HG02973 (cell line): Measurements from ENCODE around the gene CAPN14.
"Not testable (repeated sequence)": the region's sequence is repeated elsewhere in the genome, so short reads cannot be mapped to it uniquely, and the experiment has no call there.

Experiments used
- ATAC-seq: cut with Tn5 transposase; IDR thresholded peaks from one replicate; pipeline ENCODE4 v1.9.1; 2021; ENCODE audit warnings: moderate library complexity; ENCODE audit not compliant: unreplicated experiment

Gene CAPN14

GRCh38 chr2:31199206-31199605 lies 18.1 kb downstream of the CAPN14 start:
- no peak for ATAC-seq

GRCh38 chr2:31197669-31198068 lies 19.6 kb downstream of the CAPN14 start:
- no peak for ATAC-seq

GRCh38 chr2:31197166-31197565 lies 20.1 kb downstream of the CAPN14 start:
- no peak for ATAC-seq

GRCh38 chr2:31196622-31197021 lies 20.7 kb downstream of the CAPN14 start:
- ATAC-seq: no peak

- no peak for ATAC-seq
These were observed 23.5 kb downstream of the CAPN14 start for GRCh38 chr2:31193806-31194205.

- no peak for ATAC-seq
These were observed 24.4 kb downstream of the CAPN14 start for GRCh38 chr2:31192851-31193392.

- ATAC-seq: no peak
These were observed 24.9 kb downstream of the CAPN14 start for GRCh38 chr2:31192396-31192795.

- ATAC-seq: no peak
These were observed 25.4 kb downstream of the CAPN14 start for GRCh38 chr2:31191931-31192330.

GRCh38 chr2:31190188-31190587 lies 27.1 kb downstream of the CAPN14 start:
- ATAC-seq: no peak

GRCh38 chr2:31189141-31189540 lies 28.2 kb downstream of the CAPN14 start:
- ATAC-seq: no peak

- no peak for ATAC-seq
These were observed 29.2 kb downstream of the CAPN14 start for GRCh38 chr2:31188131-31188530.

- no peak for ATAC-seq
These were observed 30.1 kb downstream of the CAPN14 start for GRCh38 chr2:31187166-31187565.

GRCh38 chr2:31183973-31184372 lies 33.3 kb downstream of the CAPN14 start:
- ATAC-seq: not testable (repeated sequence)

- ATAC-seq: no peak
These were observed 40.6 kb downstream of the CAPN14 start for GRCh38 chr2:31176742-31177141.

GRCh38 chr2:31171142-31171541 lies 46.2 kb downstream of the CAPN14 start:
- ATAC-seq: no peak

- peak; percentile 75 for ATAC-seq
These were observed 47.1 kb downstream of the CAPN14 start for GRCh38 chr2:31170071-31170698.

GRCh38 chr2:31168291-31168690 lies 49.0 kb downstream of the CAPN14 start:
- ATAC-seq: no peak

GRCh38 chr2:31166925-31167324 lies 50.4 kb downstream of the CAPN14 start:
- no peak for ATAC-seq

GRCh38 chr2:31163011-31163539 lies 54.2 kb downstream of the CAPN14 start:
- ATAC-seq: no peak

GRCh38 chr2:31161637-31162036 lies 55.7 kb downstream of the CAPN14 start:
- ATAC-seq: no peak

- ATAC-seq: no peak
These were observed 65.8 kb downstream of the CAPN14 start for GRCh38 chr2:31151501-31151900.

GRCh38 chr2:31150120-31150670 lies 67.1 kb downstream of the CAPN14 start:
- no peak for ATAC-seq
